OCI-LY7 (cell line): Measurements from ENCODE around the gene OR51A2. TPM values are rescaled to one million over a fixed set of nuclear protein-coding genes. Genes with fewer than 3 reads are reported as not detected.
"Not testable (repeated sequence)": the region's sequence is repeated elsewhere in the genome, so short reads cannot be mapped to it uniquely, and the experiment has no call there.

Experiments
- Bru-seq: library from RNA; stranded (reverse); fragments of 400-500 nt; gene quantifications from one replicate; lab custom pipeline; 2021; lab: Mats Ljungman, UMichigan
- BruChase-seq, 2 experiments: library from RNA; stranded (reverse); fragments of 400-500 nt; gene quantifications; one replicate each; lab custom pipeline; 2021; lab: Mats Ljungman, UMichigan
- BruUV-seq: library from RNA; stranded (reverse); fragments of 400-500 nt; replicated peaks from 2 replicates; lab custom pipeline; 2021; lab: Mats Ljungman, UMichigan
- CTCF ChIA-PET: fragments of 300-600 bp; sonication (Branson Sonifier 250); formaldehyde crosslinking; loops from one replicate; lab custom pipeline; 2022; ENCODE audit warnings: antibody characterized with exemption; ENCODE audit not compliant: unreplicated experiment; lab: Charles Lee
- POLR2A ChIA-PET: fragments of 300-600 bp; sonication (Branson Sonifier 250); formaldehyde crosslinking; loops from one replicate; lab custom pipeline; 2022; ENCODE audit warnings: antibody characterized with exemption; lab: Charles Lee
- DNase-seq: peaks from one replicate; pipeline ENCODE4 v3.0.0-alpha.2; 2015; ENCODE audit warnings: low spot score
- H2AFZ ChIP-seq: fragments of 200-600 bp; sonication (generic), shearing (Covaris generic); 2 replicates; pipeline ENCODE4 v1.6.1; 2014; ENCODE audit warnings: mild to moderate bottlenecking, antibody characterized with exemption, low read length, moderate library complexity
- H3K27ac ChIP-seq: fragments of 200-600 bp; sonication (generic); 2 replicates; pipeline ENCODE4 v1.5.1; 2014; ENCODE audit warnings: mixed run types, low read depth, mild to moderate bottlenecking, moderate library complexity, low read length, inconsistent platforms; ENCODE audit not compliant: poor library complexity, severe bottlenecking
- H3K36me3 ChIP-seq: fragments of 200-600 bp; sonication (generic); 2 replicates; pipeline ENCODE4 v1.6.1; 2014; ENCODE audit warnings: mild to moderate bottlenecking, antibody characterized with exemption, low read length, moderate library complexity, mixed read lengths; ENCODE audit not compliant: insufficient read depth
- H3K4me1 ChIP-seq: fragments of 200-600 bp; sonication (generic); 2 replicates; pipeline ENCODE4 v1.5.1; 2014; ENCODE audit warnings: mild to moderate bottlenecking, low read length; ENCODE audit not compliant: insufficient read depth, poor library complexity, severe bottlenecking
- H3K4me2 ChIP-seq: fragments of 200-600 bp; sonication (generic); 2 replicates; pipeline ENCODE4 v1.6.1; 2014; ENCODE audit warnings: mild to moderate bottlenecking, low read length
- H3K4me3 ChIP-seq: fragments of 200-600 bp; sonication (generic); 2 replicates; pipeline ENCODE4 v1.5.1; 2014; ENCODE audit warnings: mild to moderate bottlenecking, low read depth, low read length; ENCODE audit not compliant: poor library complexity, severe bottlenecking
- H3K79me2 ChIP-seq: fragments of 200-600 bp; sonication (generic); 2 replicates; pipeline ENCODE4 v1.6.1; 2016; ENCODE audit warnings: low read depth, mild to moderate bottlenecking, low read length, moderate library complexity, mixed read lengths; ENCODE audit not compliant: insufficient read depth
- H3K9me2 ChIP-seq: fragments of 200-600 bp; sonication (generic); 2 replicates; pipeline ENCODE4 v1.6.1; 2016; ENCODE audit warnings: mild to moderate bottlenecking, low read length, mixed read lengths; ENCODE audit not compliant: insufficient read depth
- H3K9me3 ChIP-seq: fragments of 200-600 bp; sonication (generic); 2 replicates; pipeline ENCODE4 v1.6.1; 2014; ENCODE audit warnings: mild to moderate bottlenecking, mixed run types, low read length, mixed read lengths
- H4K20me1 ChIP-seq: fragments of 200-600 bp; sonication (generic); 2 replicates; pipeline ENCODE4 v1.6.1; 2014; ENCODE audit warnings: mild to moderate bottlenecking, antibody characterized with exemption, low read length, moderate library complexity, mixed read lengths; ENCODE audit not compliant: insufficient read depth
- CTCF ChIP-seq: fragments of 200-600 bp; sonication (generic); conservative IDR thresholded peaks from 2 replicates; pipeline ENCODE4 v1.5.1; 2014; ENCODE audit warnings: mild to moderate bottlenecking, antibody characterized with exemption, low read length, moderate library complexity, mixed read lengths
- EZH2phosphoT487 ChIP-seq: fragments of 200-600 bp; sonication (generic); IDR thresholded peaks from 2 replicates; pipeline ENCODE4 v1.6.1; 2018; ENCODE audit warnings: low read depth, borderline replicate concordance, mild to moderate bottlenecking, mixed run types, antibody characterized with exemption, low read length, moderate library complexity, mixed read lengths
- intact Hi-C: fragments of 100-400 bp; cut with micrococcal nuclease; formaldehyde crosslinking; loops from one replicate; pipeline ENCODE4 v1.10.0; 2022; ENCODE audit not compliant: unreplicated experiment
- long read RNA-seq: library from polyadenylated mRNA; stranded (forward); transcript quantifications from one replicate; pipeline ENCODE4 v2.0.0, GENCODE V29; 2022
- total RNA-seq, 2 experiments: library from RNA; depleted of rRNA in 1 of 2; stranded (reverse); fragments of >200 nt in 1 of 2; shearing (Covaris generic) in 1 of 2; gene quantifications; 2 replicates each; pipeline ENCODE4 v1.2.3, GENCODE V29; 2014 to 2022

Gene OR51A2, protein sequence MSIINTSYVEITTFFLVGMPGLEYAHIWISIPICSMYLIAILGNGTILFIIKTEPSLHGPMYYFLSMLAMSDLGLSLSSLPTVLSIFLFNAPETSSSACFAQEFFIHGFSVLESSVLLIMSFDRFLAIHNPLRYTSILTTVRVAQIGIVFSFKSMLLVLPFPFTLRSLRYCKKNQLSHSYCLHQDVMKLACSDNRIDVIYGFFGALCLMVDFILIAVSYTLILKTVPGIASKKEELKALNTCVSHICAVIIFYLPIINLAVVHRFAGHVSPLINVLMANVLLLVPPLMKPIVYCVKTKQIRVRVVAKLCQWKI
- total RNA-seq (2014; rRNA removed; shearing (Covaris generic)) (not detected in 2 replicates), total RNA-seq (2022) (not detected in 2 replicates), Bru-seq, nascent RNA (not detected), BruChase-seq, experiment 1, labeled RNA remaining after a 6-hour chase (not detected), BruChase-seq, experiment 2, labeled RNA remaining after a 2-hour chase (not detected)
- long read RNA-seq, result 0 reads

GRCh38 chr11:4955613-4956012, at the start of gene OR51A2:
Gene OR51A2, minus strand, starts transcription at chr11:4955713. Its CDS starts 0 bp downstream, at chr11:4955713.
- CTCF ChIA-PET, DNase-seq, H3K4me2 ChIP-seq, H4K20me1 ChIP-seq, H3K79me2 ChIP-seq, H3K4me3 ChIP-seq, H3K36me3 ChIP-seq, H3K27ac ChIP-seq, intact Hi-C loops, H3K9me2 ChIP-seq, BruUV-seq, H3K9me3 ChIP-seq, POLR2A ChIA-PET, H2AFZ ChIP-seq, H3K4me1 ChIP-seq: not testable (repeated sequence)

DNA sequence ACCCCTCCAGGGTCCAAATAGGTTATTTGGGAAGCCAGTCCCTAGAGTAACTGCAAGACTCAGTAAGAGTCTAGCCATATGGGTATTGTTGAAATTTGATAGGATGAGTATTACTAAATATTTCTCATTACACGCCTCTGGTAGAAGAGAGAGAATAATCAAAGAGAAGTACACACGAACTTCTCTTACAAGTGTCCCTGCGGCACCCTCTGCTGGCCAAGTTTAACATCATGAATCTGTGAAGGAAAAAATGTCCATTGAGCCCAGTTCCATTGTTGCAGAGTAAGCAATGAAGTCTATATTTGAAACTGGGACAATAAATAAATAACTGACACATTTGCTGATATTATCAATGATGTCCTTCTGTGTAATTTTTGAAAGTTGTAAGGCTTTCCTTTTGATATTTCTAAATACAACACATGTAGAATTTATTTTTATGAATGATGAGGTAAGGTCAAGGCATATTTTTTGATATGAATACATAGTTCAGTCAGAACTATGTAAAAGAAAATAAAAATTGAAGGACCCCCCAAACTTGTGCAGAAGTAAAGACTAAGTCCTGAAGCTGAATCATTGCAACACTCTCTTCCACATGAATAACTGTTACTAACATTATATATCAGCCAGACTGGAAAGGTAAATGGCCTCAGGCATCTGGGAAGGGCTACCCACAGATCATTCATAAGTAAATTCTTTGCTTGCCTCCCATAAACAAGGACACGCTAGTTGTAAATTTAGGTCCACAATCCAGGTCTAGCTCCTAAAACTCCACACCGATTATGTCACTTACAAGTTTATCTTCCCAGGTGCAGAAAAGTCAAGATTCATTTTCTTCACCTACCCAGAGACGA, 49.1 kb upstream of the OR51A2 start:
- H3K4me1 ChIP-seq, result no peaks in the 10 kb centered on the region
- TF ChIP-seq CTCF (peak; percentile 81), EZH2phosphoT487 (no peak)

GRCh38 chr11:4994551-4994950, 39.0 kb upstream of the OR51A2 start, which contains the start of gene OR51L1:
Gene OR51L1, plus strand, starts transcription at chr11:4994851. Its CDS starts 4,132 bp downstream, at chr11:4998983.
- no peak for TF ChIP-seq CTCF
- TF ChIP-seq EZH2phosphoT487, result no peak
- H2AFZ ChIP-seq, result no peak within 1 kb of the TSS

More for the DNA sequence above, 49.1 kb upstream of the OR51A2 start:
- no peaks in the 10 kb centered on the region for H3K9me3 ChIP-seq
- no TSS peak for BruUV-seq
- ChIA-PET CTCF (no interaction called here), POLR2A (interaction anchor here (0.5 kb wide), 1 partner anchor 591 kb away, joined by 3 read pairs; no protein-coding TSS in a partner anchor)
- H3K4me3 ChIP-seq, result no peak overlapping the region
- H3K4me2 ChIP-seq, result no peak overlapping the region
- intact Hi-C loops, result loop anchor here (1.0 to 2.0 kb wide), 2 partner anchors 378 to 817 kb away; no protein-coding TSS in a partner anchor
- no peaks in the 10 kb centered on the region for H3K9me2 ChIP-seq
- peak; percentile 38 for DNase-seq
- H2AFZ ChIP-seq, result no peak overlapping the region
- H3K27ac ChIP-seq, result no peak overlapping the region
- no peaks in the 10 kb centered on the region for H4K20me1 ChIP-seq
- H3K36me3 ChIP-seq, result no peaks in the 10 kb centered on the region
- no peaks in the 10 kb centered on the region for H3K79me2 ChIP-seq

More at GRCh38 chr11:4994551-4994950, 39.0 kb upstream of the OR51A2 start, which contains the start of gene OR51L1:
- H3K4me2 ChIP-seq, result no peak within 1 kb of the TSS
- no peak for DNase-seq
- H3K27ac ChIP-seq, result no peak within 1 kb of the TSS
- H3K79me2 ChIP-seq, result no peaks in the 10 kb centered on the region
- H3K4me1 ChIP-seq, result no peaks in the 10 kb centered on the region
- H3K9me2 ChIP-seq, result no peaks in the 10 kb centered on the region
- CTCF ChIA-PET, result no interaction called here
- H3K9me3 ChIP-seq, result no peaks in the 10 kb centered on the region
- H3K4me3 ChIP-seq, result no peak within 1 kb of the TSS
- intact Hi-C loops, result no loop called here
- no peaks in the 10 kb centered on the region for H4K20me1 ChIP-seq
- no peaks in the 10 kb centered on the region for H3K36me3 ChIP-seq
- POLR2A ChIA-PET, result no interaction called here
- BruUV-seq, result no TSS peak
